ENCODE measurements around the gene ADGRG7. TPM values are rescaled to one million over a fixed set of nuclear protein-coding genes. Genes with fewer than 3 reads are reported as not detected.

Gene ADGRG7
- total RNA-seq, 2 donors from 2014 or later: not detected

- DNase-seq (ENCODE audit: low spot score): no peak
- intact Hi-C loops (cut with DNase I): no loop called here
Measured at GRCh38 chr3:100682854-100683760, 73.7 kb downstream of the ADGRG7 start.

- intact Hi-C loops (cut with DNase I): no loop called here
- no peak for DNase-seq (ENCODE audit: low spot score)
Measured at GRCh38 chr3:100693225-100693624, 83.8 kb downstream of the ADGRG7 start.

GRCh38 chr3:100695696-100696095, 86.3 kb downstream of the ADGRG7 start:
- intact Hi-C loops (cut with DNase I): no loop called here
- no peak for DNase-seq (ENCODE audit: low spot score)

- intact Hi-C loops (cut with DNase I): no loop called here
- DNase-seq (ENCODE audit: low spot score): no peak
Measured at GRCh38 chr3:100696161-100696560, 86.8 kb downstream of the ADGRG7 start.

GRCh38 chr3:100697172-100697571, 87.8 kb downstream of the ADGRG7 start:
- intact Hi-C loops (cut with DNase I): no loop called here
- DNase-seq (ENCODE audit: low spot score): no peak

- no peak for DNase-seq (ENCODE audit: low spot score)
- intact Hi-C loops (cut with DNase I): no loop called here
Measured at GRCh38 chr3:100697723-100698285, 88.4 kb downstream of the ADGRG7 start.

- intact Hi-C loops (cut with DNase I): no loop called here
- no peak for DNase-seq (ENCODE audit: low spot score)
Measured at GRCh38 chr3:100698736-100699135, 89.3 kb downstream of the ADGRG7 start.

- DNase-seq (ENCODE audit: low spot score): no peak
- intact Hi-C loops (cut with DNase I): no loop called here
Measured at GRCh38 chr3:100700708-100701107, 91.3 kb downstream of the ADGRG7 start.

- DNase-seq (ENCODE audit: low spot score): no peak
- intact Hi-C loops (cut with DNase I): no loop called here
Measured at GRCh38 chr3:100702082-100702979, 92.9 kb downstream of the ADGRG7 start.

- intact Hi-C loops (cut with DNase I): no loop called here
- DNase-seq (ENCODE audit: low spot score): no peak
Measured at GRCh38 chr3:100702980-100703345, 93.6 kb downstream of the ADGRG7 start.

- intact Hi-C loops (cut with DNase I): no loop called here
- DNase-seq (ENCODE audit: low spot score): no peak
Measured at GRCh38 chr3:100703865-100704264, 94.5 kb downstream of the ADGRG7 start.

- intact Hi-C loops (cut with DNase I): no loop called here
- no peak for DNase-seq (ENCODE audit: low spot score)
Measured at GRCh38 chr3:100706365-100706764, 97.0 kb downstream of the ADGRG7 start.

GRCh38 chr3:100708644-100708988, 99.2 kb downstream of the ADGRG7 start:
- intact Hi-C loops (cut with DNase I): no loop called here
- no peak for DNase-seq (ENCODE audit: low spot score)

GRCh38 chr3:100708989-100709841, 99.8 kb downstream of the ADGRG7 start, which contains the start of gene TFG:
Gene TFG (plus strand): TSS chr3:100709494. CDS start chr3:100713686, 4,192 bp downstream.
- intact Hi-C loops (cut with DNase I): no loop called here

GRCh38 chr3:100709842-100710260, 100.5 kb downstream of the ADGRG7 start:
- DNase-seq (ENCODE audit: low spot score): peak; percentile 86
- intact Hi-C loops (cut with DNase I): no loop called here

More at GRCh38 chr3:100708989-100709841, 99.8 kb downstream of the ADGRG7 start, which contains the start of gene TFG:
- DNase-seq (ENCODE audit: low spot score): peak; percentile 100

GRCh38 chr3:100710261-100710968, 101.0 kb downstream of the ADGRG7 start:
- intact Hi-C loops (cut with DNase I): no loop called here
- no peak for DNase-seq (ENCODE audit: low spot score)

- no peak for DNase-seq (ENCODE audit: low spot score)
- intact Hi-C loops (cut with DNase I): no loop called here
Measured at GRCh38 chr3:100715176-100715575, 105.8 kb downstream of the ADGRG7 start.

GRCh38 chr3:100717063-100717462, 107.7 kb downstream of the ADGRG7 start:
- DNase-seq (ENCODE audit: low spot score): no peak
- intact Hi-C loops (cut with DNase I): no loop called here

All from posterior vena cava (tissue), 2 donors.